ENCODE data around the gene ANGPT4. TPM values are rescaled to one million over a fixed set of nuclear protein-coding genes. Genes with fewer than 3 reads are reported as not detected.

The ANGPT4 gene
- total and polyA plus RNA-seq, 11 donors: 0.08 to 0.32 (median 0.15) TPM; not detected in 5

DNA sequence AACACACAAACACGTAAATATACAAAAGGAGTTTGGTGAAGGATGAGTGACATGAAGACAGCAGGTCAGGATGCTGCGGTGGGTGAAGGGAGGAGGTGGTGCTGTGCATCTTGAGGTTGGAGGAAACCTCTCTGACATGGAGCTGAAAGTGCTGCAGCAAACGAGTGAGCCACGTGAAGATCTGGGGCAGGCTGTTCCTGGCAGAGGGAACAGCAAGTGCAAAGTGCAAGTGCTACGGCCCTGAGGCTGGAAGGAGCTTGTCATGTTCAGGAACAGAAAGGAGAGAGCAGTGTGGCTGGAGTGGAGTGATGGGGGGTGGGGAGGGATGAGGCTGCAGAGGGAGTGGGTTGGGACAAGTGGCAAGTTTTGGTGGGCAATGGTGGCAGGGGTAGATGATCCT lies 24.8 kb upstream of the ANGPT4 start:
- no peak for TF ChIP-seq POLR2A (IDR thresholded peaks at IDR 0.05)
- TF ChIP-seq, protein P1, sequence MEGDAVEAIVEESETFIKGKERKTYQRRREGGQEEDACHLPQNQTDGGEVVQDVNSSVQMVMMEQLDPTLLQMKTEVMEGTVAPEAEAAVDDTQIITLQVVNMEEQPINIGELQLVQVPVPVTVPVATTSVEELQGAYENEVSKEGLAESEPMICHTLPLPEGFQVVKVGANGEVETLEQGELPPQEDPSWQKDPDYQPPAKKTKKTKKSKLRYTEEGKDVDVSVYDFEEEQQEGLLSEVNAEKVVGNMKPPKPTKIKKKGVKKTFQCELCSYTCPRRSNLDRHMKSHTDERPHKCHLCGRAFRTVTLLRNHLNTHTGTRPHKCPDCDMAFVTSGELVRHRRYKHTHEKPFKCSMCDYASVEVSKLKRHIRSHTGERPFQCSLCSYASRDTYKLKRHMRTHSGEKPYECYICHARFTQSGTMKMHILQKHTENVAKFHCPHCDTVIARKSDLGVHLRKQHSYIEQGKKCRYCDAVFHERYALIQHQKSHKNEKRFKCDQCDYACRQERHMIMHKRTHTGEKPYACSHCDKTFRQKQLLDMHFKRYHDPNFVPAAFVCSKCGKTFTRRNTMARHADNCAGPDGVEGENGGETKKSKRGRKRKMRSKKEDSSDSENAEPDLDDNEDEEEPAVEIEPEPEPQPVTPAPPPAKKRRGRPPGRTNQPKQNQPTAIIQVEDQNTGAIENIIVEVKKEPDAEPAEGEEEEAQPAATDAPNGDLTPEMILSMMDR (IDR thresholded peaks at IDR 0.05): no peak
- Histone ChIP-seq H3K4me3 (no peak overlapping the region), H3K36me3 (no peaks in the 10 kb centered on the region), H3K27ac (no peak overlapping the region), H3K9me3 (no peaks in the 10 kb centered on the region), H3K4me1 (no peaks in the 10 kb centered on the region), H3K27me3 (peaks cover 0 to 11% (median 3%) of the 10 kb centered on the region in 9 donors)
- 61 to 75% (median 70%) methylated on average over 5 of the region's 5 CpGs for WGBS, 4 donors
- ATAC-seq (no peak), DNase-seq (no peak)
- intact Hi-C loops (cut with DNase I): no loop called here

DNA sequence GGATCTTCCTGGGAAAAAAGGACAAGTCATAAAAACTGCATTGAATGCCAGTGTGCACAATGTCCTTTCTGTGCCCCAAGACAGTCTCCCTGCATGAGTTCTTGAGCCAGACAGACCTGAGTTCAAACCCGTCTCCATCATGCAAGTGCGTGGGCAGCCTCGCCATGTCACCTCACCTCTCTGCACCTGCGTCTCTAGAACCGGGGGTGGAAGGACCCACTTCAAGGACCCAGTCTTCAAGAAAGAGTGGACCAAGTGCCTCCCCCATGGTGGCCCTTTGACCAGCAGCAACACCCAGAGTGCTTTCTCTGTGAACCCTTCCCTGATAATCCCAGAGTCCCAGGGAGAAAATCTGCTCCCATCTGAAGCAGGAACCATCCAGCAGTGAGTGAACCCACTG lies 23.5 kb upstream of the ANGPT4 start:
- intact Hi-C loops (cut with DNase I): no loop called here
- Histone ChIP-seq H3K4me1 (no peaks in the 10 kb centered on the region), H3K27ac (no peak overlapping the region), H3K27me3 (peaks cover 0 to 11% (median 0%) of the 10 kb centered on the region in 9 donors), H3K9me3 (no peaks in the 10 kb centered on the region), H3K4me3 (no peak overlapping the region), H3K36me3 (no peaks in the 10 kb centered on the region)
- WGBS, 4 donors: 90 to 100% (median 92%) methylated on average over 5 of the region's 5 CpGs
- TF ChIP-seq POLR2A (IDR thresholded peaks at IDR 0.05): no peak
- TF ChIP-seq, protein P1 (IDR thresholded peaks at IDR 0.05): no peak
- no peak for ATAC-seq
- DNase-seq: no peak

DNA sequence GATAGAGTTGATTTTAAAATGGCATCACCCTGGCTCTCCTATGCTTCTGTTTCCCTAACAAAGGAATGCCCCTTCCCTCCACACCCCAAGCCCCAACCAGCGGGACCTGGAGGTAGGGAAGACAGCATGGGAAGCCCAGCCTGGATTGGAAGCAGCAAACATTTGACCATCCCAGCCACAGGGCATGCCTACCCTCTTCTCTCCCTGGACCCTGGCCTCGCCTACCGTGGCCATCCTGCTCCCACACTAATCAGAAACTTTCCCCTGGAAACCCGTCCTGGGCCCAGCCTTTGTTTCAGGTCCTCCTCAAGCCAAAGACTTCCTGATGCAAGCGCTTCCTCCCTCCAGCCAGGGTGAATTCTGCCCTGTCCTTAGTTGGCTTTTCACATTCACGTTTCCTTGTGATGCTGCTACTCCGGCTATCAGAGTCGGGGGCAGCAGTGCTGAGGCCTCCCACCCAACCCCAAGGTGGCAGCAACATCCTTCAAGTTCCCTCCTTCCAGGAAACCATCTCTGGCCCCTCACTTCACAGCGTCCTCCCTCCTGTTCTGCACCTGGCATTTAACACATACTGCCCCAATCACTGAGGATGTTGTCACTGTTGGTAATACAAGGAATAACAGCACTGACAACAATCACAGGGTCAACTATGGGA lies 18.2 kb upstream of the ANGPT4 start:
- H3K9me3 ChIP-seq: peaks cover 0 to 25% (median 17%) of the 10 kb centered on the region in 12 donors
- ATAC-seq (no peak), DNase-seq (no peak)
- no peak overlapping the region for H3K4me3 ChIP-seq
- TF ChIP-seq POLR2A (IDR thresholded peaks at IDR 0.05): no peak
- TF ChIP-seq, protein P1 (IDR thresholded peaks at IDR 0.05): no peak
- no peaks in the 10 kb centered on the region for H3K36me3 ChIP-seq
- peaks cover 0 to 3% (median 0%) of the 10 kb centered on the region in 9 donors for H3K27me3 ChIP-seq
- H3K4me1 ChIP-seq: no peaks in the 10 kb centered on the region
- 48 to 65% (median 55%) methylated on average over 9 of the region's 9 CpGs for WGBS, 4 donors
- intact Hi-C loops (cut with DNase I): no loop called here
- H3K27ac ChIP-seq: no peak overlapping the region

DNA sequence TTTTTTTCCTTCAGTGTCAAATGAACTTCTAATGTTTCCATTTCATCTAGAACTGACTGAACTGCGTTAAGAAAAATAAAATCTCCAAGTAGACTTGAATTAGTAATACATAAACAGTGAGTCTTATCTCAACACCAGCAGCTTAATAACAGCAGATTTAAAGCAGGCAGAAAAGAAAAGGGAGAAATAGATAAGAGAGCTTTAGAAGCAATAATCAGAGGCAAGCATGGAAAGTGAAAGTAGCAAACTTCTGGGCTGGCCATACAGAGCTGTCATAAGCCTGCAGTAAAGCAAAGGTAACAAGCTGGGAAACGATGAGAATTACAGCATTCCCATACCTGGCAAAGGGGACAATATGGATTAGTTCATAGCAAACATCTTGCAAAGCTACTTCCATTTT lies 16.9 kb upstream of the ANGPT4 start:
- peaks cover 0 to 3% (median 0%) of the 10 kb centered on the region in 9 donors for H3K27me3 ChIP-seq
- no peaks in the 10 kb centered on the region for H3K4me1 ChIP-seq
- no peak for DNase-seq
- peaks cover 0 to 25% (median 17%) of the 10 kb centered on the region in 12 donors for H3K9me3 ChIP-seq
- WGBS, 4 donors: 87 to 89% (median 88%) methylated on average over 2 of the region's 2 CpGs
- ATAC-seq: no peak
- H3K27ac ChIP-seq: no peak overlapping the region
- H3K36me3 ChIP-seq: no peaks in the 10 kb centered on the region
- TF ChIP-seq POLR2A (IDR thresholded peaks at IDR 0.05): no peak
- TF ChIP-seq, protein P1 (IDR thresholded peaks at IDR 0.05): no peak
- no peak overlapping the region for H3K4me3 ChIP-seq
- intact Hi-C loops (cut with DNase I): no loop called here
